HEK293 (cell line): ENCODE data around the gene HMCN2.

Experiments used
- CTCF ChIP-seq: fragments of 450-650 bp; formaldehyde crosslinking; IDR thresholded peaks from 2 replicates; pipeline ENCODE4 v1.5.1; 2016; ENCODE audit warnings: missing biosample characterization, missing genetic modification characterization
- HOXC10 ChIP-seq: sonication (generic); formaldehyde crosslinking; IDR thresholded peaks from 2 replicates; pipeline ENCODE4 v1.8.1; 2023; ENCODE audit warnings: mild to moderate bottlenecking, missing genetic modification reagents
- KLF16 ChIP-seq: fragments of 450-650 bp; formaldehyde crosslinking; IDR thresholded peaks from 2 replicates; pipeline ENCODE4 v1.5.1; 2017; ENCODE audit warnings: missing biosample characterization, missing genetic modification characterization
- MZF1 ChIP-seq: fragments of 450-650 bp; formaldehyde crosslinking; IDR thresholded peaks from 2 replicates; pipeline ENCODE4 v1.5.1; 2017; ENCODE audit warnings: missing biosample characterization, missing genetic modification characterization, borderline replicate concordance
- REST ChIP-seq: fragments of 450-650 bp; formaldehyde crosslinking; IDR thresholded peaks from 2 replicates; pipeline ENCODE4 v1.5.1; 2016; ENCODE audit warnings: missing biosample characterization, missing genetic modification characterization
- YY1 ChIP-seq: fragments of 450-650 bp; formaldehyde crosslinking; IDR thresholded peaks from 2 replicates; pipeline ENCODE4 v1.5.1; 2018; ENCODE audit warnings: missing biosample characterization, missing genetic modification characterization
- ZBTB10 ChIP-seq: fragments of 450-650 bp; formaldehyde crosslinking; IDR thresholded peaks from 2 replicates; pipeline ENCODE4 v1.5.1; 2016; ENCODE audit warnings: missing biosample characterization, missing genetic modification characterization
- ZNF16 ChIP-seq: fragments of 450-650 bp; formaldehyde crosslinking; IDR thresholded peaks from 2 replicates; pipeline ENCODE4 v1.5.1; 2016; ENCODE audit warnings: low read depth, missing biosample characterization, missing genetic modification characterization
- ZNF830 ChIP-seq: fragments of 450-650 bp; IDR thresholded peaks from 2 replicates; pipeline ENCODE4 v1.5.0; 2018; ENCODE audit warnings: missing biosample characterization, missing genetic modification characterization, low read depth, mild to moderate bottlenecking, moderate library complexity

GRCh38 chr9:130295945-130296782 lies 30.6 kb downstream of the HMCN2 start:
- TF ChIP-seq HOXC10 (CRISPR knock-in tag), result no peak
- TF ChIP-seq CTCF (tag by site-specific recombination), result no peak
- TF ChIP-seq ZNF16 (tag by site-specific recombination), result no peak
- TF ChIP-seq ZBTB10 (tag by site-specific recombination), result no peak
- no peak for TF ChIP-seq KLF16 (tag by site-specific recombination)
- TF ChIP-seq REST (tag by site-specific recombination), result no peak
- no peak for TF ChIP-seq ZNF830 (tag by site-specific recombination)
- no peak for TF ChIP-seq YY1 (tag by site-specific recombination)
- no peak for TF ChIP-seq MZF1 (tag by site-specific recombination)
